ENCODE results near the gene ADAMTS15.

GRCh38 chr11:130476200-130476921, 27.9 kb downstream of the ADAMTS15 start:
- TF ChIP-seq EZH2 (IDR thresholded peaks at IDR 0.05; ENCODE audit: insufficient read depth, low read length): no peak
- no peak for TF ChIP-seq CTCF (IDR thresholded peaks at IDR 0.05; ENCODE audit: insufficient read depth, low read depth, low read length)
